Trophoblast cell (in vitro differentiated cells and primary cell): ENCODE measurements around the gene OR5AL1.
"Not testable (repeated sequence)": the region's sequence is repeated elsewhere in the genome, so short reads cannot be mapped to it uniquely, and the experiment has no call there.

ENCODE experiments used
- DNase-seq, 2 donors: peaks; one replicate each; pipeline ENCODE4 v3.0.0-alpha.2; 2016
- H2AFZ ChIP-seq: 2 replicates; pipeline ENCODE4 v1.6.1; 2013; ENCODE audit warnings: low read length, moderate library complexity, mild to moderate bottlenecking; ENCODE audit not compliant: insufficient read depth, poor library complexity
- H2AK5ac ChIP-seq: 2 replicates; pipeline ENCODE4 v1.6.1; 2013; ENCODE audit warnings: mild to moderate bottlenecking, low read length
- H2BK120ac ChIP-seq: 2 replicates; pipeline ENCODE4 v1.6.1; 2013; ENCODE audit warnings: low read length, mild to moderate bottlenecking, moderate library complexity; ENCODE audit not compliant: insufficient read depth, poor library complexity
- H2BK12ac ChIP-seq: 2 replicates; pipeline ENCODE4 v1.6.1; 2013; ENCODE audit warnings: mild to moderate bottlenecking, low read length, moderate library complexity
- H2BK5ac ChIP-seq: 2 replicates; pipeline ENCODE4 v1.6.1; 2013; ENCODE audit warnings: low read length, low read depth, moderate library complexity, mild to moderate bottlenecking; ENCODE audit not compliant: poor library complexity
- H3K14ac ChIP-seq: 2 replicates; pipeline ENCODE4 v1.6.1; 2013; ENCODE audit warnings: mild to moderate bottlenecking, low read length
- H3K18ac ChIP-seq: 2 replicates; pipeline ENCODE4 v1.6.1; 2013; ENCODE audit warnings: mild to moderate bottlenecking, low read length
- H3K23ac ChIP-seq: 2 replicates; pipeline ENCODE4 v1.6.1; 2013; ENCODE audit warnings: low read length
- H3K27ac ChIP-seq: 2 replicates; pipeline ENCODE4 v1.5.1; 2013; ENCODE audit warnings: low read depth, mild to moderate bottlenecking, inconsistent platforms, low read length, moderate library complexity
- H3K27me3 ChIP-seq: 2 replicates; pipeline ENCODE4 v1.6.1; 2013; ENCODE audit warnings: inconsistent platforms, mild to moderate bottlenecking, low read length, moderate library complexity; ENCODE audit not compliant: insufficient read depth
- H3K36me3 ChIP-seq, 2 experiments: 1 replicate in 1 of 2; 2 replicates in 1 of 2; pipeline ENCODE4 v1.6.1; 2013; ENCODE audit warnings: low read length in 2 of 2, mild to moderate bottlenecking in 2 of 2, moderate library complexity in 1 of 2; ENCODE audit not compliant: insufficient read depth in 2 of 2, control insufficient read depth in 1 of 2
- H3K4ac ChIP-seq: 2 replicates; pipeline ENCODE4 v1.6.1; 2013; ENCODE audit warnings: low read depth, mild to moderate bottlenecking, low read length, moderate library complexity
- H3K4me1 ChIP-seq, 2 experiments: 1 replicate in 1 of 2; 2 replicates in 1 of 2; pipeline ENCODE4 v1.6.1; 2013; ENCODE audit warnings: low read length in 2 of 2, mild to moderate bottlenecking in 2 of 2, moderate library complexity in 1 of 2; ENCODE audit not compliant: insufficient read depth in 2 of 2, control insufficient read depth in 1 of 2
- H3K4me2 ChIP-seq: 2 replicates; pipeline ENCODE4 v1.6.1; 2013; ENCODE audit warnings: inconsistent platforms, mild to moderate bottlenecking, low read length, moderate library complexity
- H3K4me3 ChIP-seq: 2 replicates; pipeline ENCODE4 v1.5.1; 2013; ENCODE audit warnings: mild to moderate bottlenecking, low read depth, low read length, inconsistent platforms
- H3K79me1 ChIP-seq: one replicate; pipeline ENCODE4 v1.6.1; 2013; ENCODE audit warnings: low read length
- H3K79me2 ChIP-seq: 2 replicates; pipeline ENCODE4 v1.6.1; 2013; ENCODE audit warnings: low read length, mild to moderate bottlenecking; ENCODE audit not compliant: control insufficient read depth, insufficient read depth, poor library complexity
- H3K9ac ChIP-seq: 2 replicates; pipeline ENCODE4 v1.6.1; 2013; ENCODE audit warnings: mild to moderate bottlenecking, low read length
- H3K9me3 ChIP-seq: 2 replicates; pipeline ENCODE4 v1.6.1; 2013; ENCODE audit warnings: low read depth, mild to moderate bottlenecking, control low read depth, inconsistent platforms, low read length; ENCODE audit not compliant: insufficient read depth
- H4K12ac ChIP-seq: 2 replicates; pipeline ENCODE4 v1.6.1; 2013; ENCODE audit warnings: low read depth, mild to moderate bottlenecking, low read length, moderate library complexity
- H4K8ac ChIP-seq: 2 replicates; pipeline ENCODE4 v1.6.1; 2013; ENCODE audit warnings: low read depth, mild to moderate bottlenecking, low read length, moderate library complexity
- H4K91ac ChIP-seq: one replicate; pipeline ENCODE4 v1.6.1; 2013; ENCODE audit warnings: low read depth, mild to moderate bottlenecking, low read length, moderate library complexity
- WGBS: extraction: QIAGEN DNeasy Blood & Tissue Kit; methylation state at CpG from one replicate; pipeline ENCODE4 v1.1.7; 2013; ENCODE audit warnings: missing lambda C conversion rate; ENCODE audit not compliant: insufficient read length, insufficient coverage; ENCODE audit errors: extremely low coverage; 5-methylcytosine and 5-hydroxymethylcytosine counted together

Gene OR5AL1

DNA sequence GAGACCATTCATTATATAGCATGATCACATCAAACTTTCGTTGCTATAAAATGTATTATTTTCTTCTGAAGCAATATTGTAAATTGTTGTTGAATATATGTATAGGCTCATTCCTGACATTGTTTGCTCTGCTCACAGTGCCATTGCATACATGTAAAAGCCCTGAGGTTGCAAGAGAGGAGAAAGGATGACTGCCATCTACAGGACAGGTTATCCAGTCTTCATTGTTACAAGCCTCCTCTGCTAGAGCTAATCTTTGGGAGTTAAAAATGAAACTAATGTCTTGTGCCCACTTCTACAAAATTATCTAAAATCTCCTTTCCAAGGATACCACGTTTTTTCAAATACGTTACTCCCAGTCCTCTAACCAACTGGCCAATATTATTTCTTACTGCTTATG lies 16.4 kb upstream of the OR5AL1 start:
- Histone ChIP-seq H3K4me2 (no peak overlapping the region), H2BK5ac (no peak overlapping the region), H3K27me3 (no peaks in the 10 kb centered on the region), H3K4me1 (no peaks in the 10 kb centered on the region), H2AK5ac (no peak overlapping the region), H3K14ac (no peak overlapping the region), H3K9me3 (no peaks in the 10 kb centered on the region), H2BK12ac (no peak overlapping the region), H3K79me1 (no peaks in the 10 kb centered on the region), H2BK120ac (no peak overlapping the region), H3K18ac (no peak overlapping the region), H3K36me3 (no peaks in the 10 kb centered on the region), H3K9ac (no peak overlapping the region), H2AFZ (no peak overlapping the region), H4K12ac (no peak overlapping the region), H3K27ac (no peak overlapping the region), H3K4me3 (no peak overlapping the region), H4K8ac (no peak overlapping the region), H3K23ac (no peak overlapping the region), H3K79me2 (no peaks in the 10 kb centered on the region), H3K4ac (no peak overlapping the region), H4K91ac (no peak overlapping the region)
- 100% methylated on average over 2 of the region's 3 CpGs for WGBS
- no peak for DNase-seq

DNA sequence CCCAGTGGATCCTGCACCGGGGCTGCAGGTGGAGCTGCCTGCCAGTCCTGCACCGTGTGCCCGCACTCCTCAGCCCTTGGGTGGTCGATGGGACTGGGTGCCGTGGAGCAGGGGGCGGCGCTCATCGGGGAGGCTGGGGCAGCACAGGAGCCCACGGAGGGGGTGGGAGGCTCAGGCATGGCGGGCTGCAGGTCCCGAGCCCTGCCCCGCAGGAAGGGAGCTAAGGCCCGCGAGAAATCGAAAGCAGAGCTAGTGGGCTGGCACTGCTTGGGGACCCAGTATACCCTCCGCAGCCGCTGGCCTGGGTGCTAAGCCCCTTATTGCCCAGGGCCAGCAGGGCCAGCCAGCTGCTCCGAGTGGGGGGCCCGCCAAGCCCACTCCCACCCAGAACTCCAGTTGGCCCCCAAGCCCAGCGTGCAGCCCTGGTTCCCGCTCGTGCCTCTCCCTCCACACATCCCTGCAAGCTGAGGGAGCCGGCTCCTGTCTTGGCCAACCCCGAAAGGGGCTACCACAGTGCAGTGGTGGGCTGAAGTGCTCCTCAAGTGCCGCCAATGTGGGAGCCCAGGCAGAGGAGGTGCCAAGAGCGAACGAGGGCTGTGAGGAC lies 10.5 kb upstream of the OR5AL1 start:
- H3K27ac ChIP-seq, H3K27me3 ChIP-seq, H4K8ac ChIP-seq, H4K12ac ChIP-seq, H3K9ac ChIP-seq, H3K9me3 ChIP-seq, H3K36me3 ChIP-seq, H3K4me3 ChIP-seq, H3K4me2 ChIP-seq, H2BK120ac ChIP-seq, H2BK5ac ChIP-seq, H3K14ac ChIP-seq, H3K4ac ChIP-seq, H2AK5ac ChIP-seq, H3K79me2 ChIP-seq, H3K4me1 ChIP-seq, H3K79me1 ChIP-seq, H3K23ac ChIP-seq, H2AFZ ChIP-seq, H2BK12ac ChIP-seq, DNase-seq, H3K18ac ChIP-seq, H4K91ac ChIP-seq: not testable (repeated sequence)
- WGBS = no CpG with 5 or more reads among the region's 27 CpGs

DNA sequence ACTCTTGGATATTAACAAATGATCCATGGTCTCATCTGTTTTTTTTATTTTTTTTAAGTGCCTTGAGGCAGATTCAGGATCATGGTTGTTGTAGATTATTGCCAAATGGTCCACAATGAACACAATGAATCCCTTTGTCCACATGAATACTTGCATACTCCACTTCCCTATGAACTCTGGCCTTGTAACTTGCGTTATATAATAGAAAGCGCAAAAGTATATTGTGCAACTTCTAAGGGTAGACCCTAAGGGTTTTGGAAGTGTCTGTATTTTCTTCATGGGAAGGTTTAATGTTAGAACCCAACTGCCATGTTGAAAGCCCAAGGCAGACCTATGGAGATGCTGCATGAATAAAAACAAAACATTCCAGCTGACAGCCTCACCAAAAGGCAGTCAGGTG lies 8.1 kb upstream of the OR5AL1 start:
- H3K27ac ChIP-seq = no peak overlapping the region
- WGBS = no CpG with 5 or more reads among the region's 2 CpGs
- no peaks in the 10 kb centered on the region for H3K27me3 ChIP-seq
- no peak overlapping the region for H3K4me2 ChIP-seq
- H3K79me1 ChIP-seq = no peaks in the 10 kb centered on the region
- H2BK5ac ChIP-seq = no peak overlapping the region
- H3K18ac ChIP-seq = no peak overlapping the region
- H3K9ac ChIP-seq = no peak overlapping the region
- no peak overlapping the region for H4K91ac ChIP-seq
- H3K23ac ChIP-seq = no peak overlapping the region
- H4K8ac ChIP-seq = no peak overlapping the region
- no peak overlapping the region for H3K14ac ChIP-seq
- H2BK12ac ChIP-seq = no peak overlapping the region
- H3K4ac ChIP-seq = no peak overlapping the region
- H3K79me2 ChIP-seq = no peaks in the 10 kb centered on the region
- no peaks in the 10 kb centered on the region for H3K4me1 ChIP-seq
- H2BK120ac ChIP-seq = no peak overlapping the region
- H2AK5ac ChIP-seq = no peak overlapping the region
- no peak overlapping the region for H2AFZ ChIP-seq
- H4K12ac ChIP-seq = no peak overlapping the region
- no peak overlapping the region for H3K4me3 ChIP-seq
- DNase-seq = no peak
- H3K36me3 ChIP-seq = no peaks in the 10 kb centered on the region
- no peaks in the 10 kb centered on the region for H3K9me3 ChIP-seq

DNA sequence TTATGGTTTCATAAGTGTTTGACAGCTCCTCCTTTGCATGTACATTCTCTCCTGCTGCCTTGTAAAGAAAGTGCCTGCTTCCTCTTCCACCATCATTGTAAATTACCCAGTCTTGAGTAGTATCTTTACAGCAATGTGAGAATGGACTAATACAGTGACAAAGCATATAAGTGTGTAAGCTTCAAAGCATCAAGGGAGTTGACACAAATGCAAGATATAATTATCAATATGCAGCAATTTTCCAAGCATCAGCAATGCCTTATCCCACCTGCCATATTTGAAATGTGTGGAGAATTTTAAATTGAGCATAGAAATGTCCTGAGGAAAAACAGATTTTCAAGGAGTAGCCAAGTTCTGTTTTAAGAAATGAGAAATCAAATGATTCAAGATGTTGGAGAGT lies 1.7 kb upstream of the OR5AL1 start:
- Histone ChIP-seq H3K27ac (no peak overlapping the region), H3K27me3 (no peaks in the 10 kb centered on the region), H3K4ac (no peak overlapping the region), H3K23ac (no peak overlapping the region), H3K4me2 (no peak overlapping the region), H4K91ac (no peak overlapping the region), H3K18ac (no peak overlapping the region), H3K4me3 (no peak overlapping the region), H3K36me3 (no peaks in the 10 kb centered on the region), H2AK5ac (no peak overlapping the region), H3K4me1 (no peaks in the 10 kb centered on the region), H2AFZ (no peak overlapping the region), H4K8ac (no peak overlapping the region), H3K79me1 (no peaks in the 10 kb centered on the region), H4K12ac (no peak overlapping the region), H2BK5ac (no peak overlapping the region), H3K14ac (no peak overlapping the region), H3K79me2 (no peaks in the 10 kb centered on the region), H3K9ac (no peak overlapping the region), H2BK120ac (no peak overlapping the region), H3K9me3 (peaks cover 1% of the 10 kb centered on the region), H2BK12ac (no peak overlapping the region)
- DNase-seq = no peak
